ENCODE results near the gene VTI1A. TPM values are rescaled to one million over a fixed set of nuclear protein-coding genes. Genes with fewer than 3 reads are reported as not detected.

The VTI1A gene
- total RNA-seq, 2 donors from 2014 or later: 35.2 to 46.9 TPM

GRCh38 chr10:112679392-112679791 is 232.4 kb downstream of the VTI1A start:
- H3K27me3 Mint-ChIP-seq: no peaks in the 10 kb centered on the region

GRCh38 chr10:112680586-112680985 is 233.6 kb downstream of the VTI1A start:
- Mint-ChIP-seq H3K4me3 (no peak overlapping the region), H3K36me3 (ENCODE audit: low read depth) (peaks cover 12% of the 10 kb centered on the region), H3K9me3 (no peaks in the 10 kb centered on the region), H3K4me1 (no peaks in the 10 kb centered on the region), H3K27ac (no peak overlapping the region), H3K27me3 (no peaks in the 10 kb centered on the region)
- no peak for ATAC-seq (replicated peaks)

More at GRCh38 chr10:112679392-112679791, 232.4 kb downstream of the VTI1A start:
- no peak overlapping the region for H3K27ac Mint-ChIP-seq
- H3K36me3 Mint-ChIP-seq (ENCODE audit: low read depth): peaks cover 6% of the 10 kb centered on the region
- no peaks in the 10 kb centered on the region for H3K9me3 Mint-ChIP-seq
- ATAC-seq (replicated peaks): no peak
- H3K4me1 Mint-ChIP-seq: no peaks in the 10 kb centered on the region
- no peak overlapping the region for H3K4me3 Mint-ChIP-seq

- Mint-ChIP-seq H3K36me3 (ENCODE audit: low read depth) (peaks cover 17% of the 10 kb centered on the region), H3K27ac (no peak overlapping the region), H3K4me3 (no peak overlapping the region), H3K4me1 (no peaks in the 10 kb centered on the region), H3K27me3 (no peaks in the 10 kb centered on the region), H3K9me3 (no peaks in the 10 kb centered on the region)
- ATAC-seq (replicated peaks): no peak
Observed at GRCh38 chr10:112687647-112688046, 240.6 kb downstream of the VTI1A start.

- H3K4me1 Mint-ChIP-seq: no peaks in the 10 kb centered on the region
- H3K9me3 Mint-ChIP-seq: no peaks in the 10 kb centered on the region
- H3K27me3 Mint-ChIP-seq: no peaks in the 10 kb centered on the region
- H3K27ac Mint-ChIP-seq: no peak overlapping the region
- no peak for ATAC-seq (replicated peaks)
- peaks cover 17% of the 10 kb centered on the region for H3K36me3 Mint-ChIP-seq (ENCODE audit: low read depth)
- H3K4me3 Mint-ChIP-seq: no peak overlapping the region
Observed at GRCh38 chr10:112689327-112690072, 242.5 kb downstream of the VTI1A start.

- ATAC-seq (replicated peaks): no peak
Observed at GRCh38 chr10:112695539-112695938, 248.5 kb downstream of the VTI1A start.

GRCh38 chr10:112696592-112696991 is 249.6 kb downstream of the VTI1A start:
- Mint-ChIP-seq H3K27ac (no peak overlapping the region), H3K9me3 (no peaks in the 10 kb centered on the region), H3K4me1 (no peaks in the 10 kb centered on the region), H3K36me3 (ENCODE audit: low read depth) (peaks cover 19% of the 10 kb centered on the region), H3K4me3 (no peak overlapping the region), H3K27me3 (no peaks in the 10 kb centered on the region)
- ATAC-seq (replicated peaks): no peak

More at GRCh38 chr10:112695539-112695938, 248.5 kb downstream of the VTI1A start:
- Mint-ChIP-seq H3K4me1 (no peaks in the 10 kb centered on the region), H3K27ac (no peak overlapping the region), H3K36me3 (ENCODE audit: low read depth) (peaks cover 19% of the 10 kb centered on the region), H3K9me3 (no peaks in the 10 kb centered on the region), H3K4me3 (no peak overlapping the region), H3K27me3 (no peaks in the 10 kb centered on the region)

- H3K27me3 Mint-ChIP-seq: no peaks in the 10 kb centered on the region
- ATAC-seq (replicated peaks): no peak
- no peaks in the 10 kb centered on the region for H3K4me1 Mint-ChIP-seq
Observed at GRCh38 chr10:112698133-112698817, 251.3 kb downstream of the VTI1A start.

GRCh38 chr10:112698818-112699164 is 251.8 kb downstream of the VTI1A start:
- ATAC-seq (replicated peaks): no peak
- no peaks in the 10 kb centered on the region for H3K4me1 Mint-ChIP-seq
- H3K27me3 Mint-ChIP-seq: no peaks in the 10 kb centered on the region
- H3K27ac Mint-ChIP-seq: no peak overlapping the region
- no peak overlapping the region for H3K4me3 Mint-ChIP-seq
- H3K9me3 Mint-ChIP-seq: no peaks in the 10 kb centered on the region
- peaks cover 19% of the 10 kb centered on the region for H3K36me3 Mint-ChIP-seq (ENCODE audit: low read depth)

More at GRCh38 chr10:112698133-112698817, 251.3 kb downstream of the VTI1A start:
- no peak overlapping the region for H3K27ac Mint-ChIP-seq
- no peak overlapping the region for H3K4me3 Mint-ChIP-seq
- H3K9me3 Mint-ChIP-seq: no peaks in the 10 kb centered on the region
- H3K36me3 Mint-ChIP-seq (ENCODE audit: low read depth): peaks cover 19% of the 10 kb centered on the region

- H3K9me3 Mint-ChIP-seq: no peaks in the 10 kb centered on the region
- H3K4me1 Mint-ChIP-seq: no peaks in the 10 kb centered on the region
- H3K27me3 Mint-ChIP-seq: no peaks in the 10 kb centered on the region
- no peak for ATAC-seq (replicated peaks)
- no peak overlapping the region for H3K27ac Mint-ChIP-seq
- no peak overlapping the region for H3K4me3 Mint-ChIP-seq
- peaks cover 19% of the 10 kb centered on the region for H3K36me3 Mint-ChIP-seq (ENCODE audit: low read depth)
Observed at GRCh38 chr10:112700215-112700671, 253.2 kb downstream of the VTI1A start.

- no peak for ATAC-seq (replicated peaks)
- H3K27me3 Mint-ChIP-seq: no peaks in the 10 kb centered on the region
- H3K36me3 Mint-ChIP-seq (ENCODE audit: low read depth): peaks cover 17% of the 10 kb centered on the region
- H3K4me1 Mint-ChIP-seq: no peaks in the 10 kb centered on the region
- H3K9me3 Mint-ChIP-seq: no peaks in the 10 kb centered on the region
- no peak overlapping the region for H3K4me3 Mint-ChIP-seq
- no peak overlapping the region for H3K27ac Mint-ChIP-seq
Observed at GRCh38 chr10:112701211-112701877, 254.3 kb downstream of the VTI1A start.

- Mint-ChIP-seq H3K9me3 (no peaks in the 10 kb centered on the region), H3K27ac (no peak overlapping the region), H3K27me3 (no peaks in the 10 kb centered on the region), H3K4me1 (no peaks in the 10 kb centered on the region), H3K36me3 (ENCODE audit: low read depth) (peaks cover 12% of the 10 kb centered on the region), H3K4me3 (no peak overlapping the region)
- ATAC-seq (replicated peaks): no peak
Observed at GRCh38 chr10:112701878-112702255, 254.9 kb downstream of the VTI1A start.

GRCh38 chr10:112706577-112706976 is 259.6 kb downstream of the VTI1A start:
- Mint-ChIP-seq H3K27ac (no peak overlapping the region), H3K27me3 (no peaks in the 10 kb centered on the region), H3K36me3 (ENCODE audit: low read depth) (no peaks in the 10 kb centered on the region), H3K9me3 (no peaks in the 10 kb centered on the region), H3K4me1 (no peaks in the 10 kb centered on the region), H3K4me3 (no peak overlapping the region)
- ATAC-seq (replicated peaks): no peak

- no peaks in the 10 kb centered on the region for H3K27me3 Mint-ChIP-seq
Observed at GRCh38 chr10:112708461-112708860, 261.4 kb downstream of the VTI1A start.

GRCh38 chr10:112710528-112710927 is 263.5 kb downstream of the VTI1A start:
- no peak overlapping the region for H3K27ac Mint-ChIP-seq
- no peak for ATAC-seq (replicated peaks)
- H3K36me3 Mint-ChIP-seq (ENCODE audit: low read depth): peaks cover 24% of the 10 kb centered on the region
- no peaks in the 10 kb centered on the region for H3K9me3 Mint-ChIP-seq
- no peak overlapping the region for H3K4me3 Mint-ChIP-seq
- H3K27me3 Mint-ChIP-seq: no peaks in the 10 kb centered on the region
- no peaks in the 10 kb centered on the region for H3K4me1 Mint-ChIP-seq

More at GRCh38 chr10:112708461-112708860, 261.4 kb downstream of the VTI1A start:
- H3K9me3 Mint-ChIP-seq: no peaks in the 10 kb centered on the region
- no peak overlapping the region for H3K4me3 Mint-ChIP-seq
- no peak overlapping the region for H3K27ac Mint-ChIP-seq
- no peaks in the 10 kb centered on the region for H3K4me1 Mint-ChIP-seq
- peaks cover 4% of the 10 kb centered on the region for H3K36me3 Mint-ChIP-seq (ENCODE audit: low read depth)
- ATAC-seq (replicated peaks): no peak

- Mint-ChIP-seq H3K27ac (no peak overlapping the region), H3K27me3 (no peaks in the 10 kb centered on the region), H3K9me3 (no peaks in the 10 kb centered on the region), H3K4me3 (no peak overlapping the region), H3K4me1 (peaks cover 5% of the 10 kb centered on the region), H3K36me3 (ENCODE audit: low read depth) (peaks cover 31% of the 10 kb centered on the region)
- ATAC-seq (replicated peaks): no peak
Observed at GRCh38 chr10:112711366-112711765, 264.4 kb downstream of the VTI1A start.

Data from activated T-helper 17 cell treated with anti-CD3 and anti-CD28 coated beads, Interleukin-2, amount 50 U/mL, for 72 hours (primary cell).